GM12864 (cell line): ENCODE data around the gene FAM193B.

Experiments used
- DNase-seq: peaks from one replicate; pipeline ENCODE4 v3.0.0-alpha.2; 2011; ENCODE audit warnings: low read depth
- H3K4me3 ChIP-seq: 2 replicates; pipeline ENCODE4 v1.5.1; 2011; ENCODE audit warnings: mild to moderate bottlenecking, low read depth, low read length, control low read depth
- CTCF ChIP-seq: IDR thresholded peaks from 2 replicates; pipeline ENCODE4 v1.5.1; 2011; ENCODE audit warnings: low read depth, mild to moderate bottlenecking, moderate library complexity, low read length, control low read depth, inconsistent platforms; ENCODE audit errors: missing control alignments

The FAM193B gene

DNA sequence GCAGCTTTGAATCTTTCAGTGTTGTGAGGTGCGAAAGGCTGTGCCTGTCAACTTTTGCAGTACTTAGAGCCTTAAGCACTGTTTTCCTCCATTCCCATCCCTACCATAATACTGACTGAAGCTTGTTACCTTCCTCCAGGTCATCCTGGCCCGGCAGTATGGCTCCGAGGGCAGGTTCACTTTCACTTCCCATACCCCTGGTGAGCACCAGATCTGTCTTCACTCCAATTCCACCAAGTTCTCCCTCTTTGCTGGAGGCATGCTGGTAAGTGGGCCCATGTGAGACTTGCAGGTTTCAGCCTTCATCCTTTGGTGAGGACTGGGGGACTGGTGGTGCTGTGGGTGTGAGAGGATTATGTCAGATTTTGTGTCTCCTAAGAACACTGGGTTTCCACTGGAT, 39.1 kb upstream of the FAM193B start:
- peak overlapping the region; percentile 97 for H3K4me3 ChIP-seq
- no peak for DNase-seq
- no peak for TF ChIP-seq CTCF

DNA sequence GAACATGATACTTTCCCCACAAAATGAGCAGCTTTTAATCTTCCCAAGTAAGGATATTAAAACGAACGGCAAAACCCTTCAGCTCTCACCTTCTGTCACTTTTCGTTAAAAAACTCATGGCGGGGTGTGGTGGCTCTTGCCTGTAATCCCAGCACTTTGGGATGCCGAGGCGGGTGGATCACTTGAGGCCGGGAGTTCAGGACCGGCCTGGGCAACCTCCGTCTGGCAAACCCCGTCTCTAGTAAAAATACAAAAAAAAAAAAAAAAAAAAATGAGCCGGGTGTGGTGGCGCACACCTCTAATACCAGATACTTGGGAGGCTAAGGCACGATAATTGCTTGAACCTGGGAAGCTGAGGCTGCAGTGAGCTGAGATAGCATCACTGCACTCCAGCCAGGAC, 38.5 kb upstream of the FAM193B start:
- no peak for DNase-seq

DNA sequence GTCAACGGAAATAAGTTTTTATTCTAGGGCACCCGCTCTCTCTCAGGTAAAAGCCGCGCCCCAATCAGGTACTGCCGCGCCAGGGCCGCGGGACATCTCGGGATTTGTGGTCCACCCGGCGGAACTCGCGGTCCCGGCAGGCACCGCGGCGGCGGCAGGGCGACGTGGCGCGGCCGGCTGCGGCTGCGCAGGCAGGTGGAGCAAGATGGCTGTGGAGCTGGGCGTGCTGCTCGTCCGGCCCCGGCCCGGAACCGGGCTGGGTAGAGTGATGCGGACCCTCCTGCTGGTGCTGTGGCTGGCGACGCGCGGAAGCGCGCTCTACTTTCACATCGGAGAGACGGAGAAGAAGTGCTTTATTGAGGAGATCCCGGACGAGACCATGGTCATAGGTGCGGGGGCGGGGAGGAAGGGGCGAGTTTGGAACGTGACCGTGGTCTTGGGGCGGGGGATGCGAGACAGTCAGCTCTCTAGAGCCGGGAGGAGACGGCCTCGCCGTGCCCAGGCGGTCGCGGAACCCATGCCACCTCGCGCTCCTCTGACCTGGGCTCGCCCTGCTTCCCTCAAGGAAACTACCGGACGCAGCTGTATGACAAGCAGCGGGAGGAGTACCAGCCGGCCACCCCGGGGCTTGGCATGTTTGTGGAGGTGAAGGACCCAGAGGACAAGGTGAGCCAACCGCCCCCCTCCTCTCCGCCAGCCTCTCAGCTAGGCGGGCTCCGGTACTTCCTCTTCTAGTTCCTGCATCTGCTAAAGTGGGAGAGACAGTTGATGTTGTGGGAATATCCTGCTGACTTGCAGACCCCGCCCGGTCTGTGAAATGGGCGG, 37.9 kb upstream of the FAM193B start, which contains the start of gene TMED9:
TSS of gene TMED9 (plus strand) at position 194 of the 825 bp plus-strand sequence. CDS start at position 206, 12 bp downstream.
- peak within 1 kb of the TSS; percentile 97 for H3K4me3 ChIP-seq
- no peak for TF ChIP-seq CTCF
- DNase-seq: no peak

More for the DNA sequence above, 38.5 kb upstream of the FAM193B start:
- no peak for TF ChIP-seq CTCF
- peak overlapping the region; percentile 97 for H3K4me3 ChIP-seq

GRCh38 chr5:177591690-177592009, 37.3 kb upstream of the FAM193B start:
- peak overlapping the region; percentile 97 for H3K4me3 ChIP-seq
- no peak for TF ChIP-seq CTCF
- no peak for DNase-seq

- no peak for TF ChIP-seq CTCF
- no peak overlapping the region for H3K4me3 ChIP-seq
- DNase-seq: no peak
Measured at GRCh38 chr5:177590406-177590805, 36.0 kb upstream of the FAM193B start.

- H3K4me3 ChIP-seq: no peak overlapping the region
- no peak for DNase-seq
- TF ChIP-seq CTCF: no peak
Measured at GRCh38 chr5:177588413-177588909, 34.1 kb upstream of the FAM193B start.

DNA sequence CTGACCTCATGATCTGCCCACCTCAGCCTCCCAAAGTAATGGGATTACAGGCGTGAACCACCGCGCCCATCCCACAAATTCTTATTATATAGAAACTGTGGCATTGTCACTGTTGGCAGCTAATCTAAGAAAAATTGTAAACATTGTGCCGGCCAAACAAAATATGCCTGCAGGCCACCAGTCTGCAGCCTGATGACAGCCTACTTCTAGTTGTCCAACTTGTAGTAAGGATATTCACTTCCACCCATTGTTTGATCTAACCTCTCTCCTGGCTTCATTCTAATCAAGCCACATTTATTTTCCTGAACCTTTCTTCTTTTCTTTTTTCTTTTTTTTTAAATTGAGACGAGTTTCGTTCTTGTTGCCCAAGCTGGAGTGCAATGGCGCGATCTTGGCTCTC, 24.0 kb upstream of the FAM193B start:
- no peak overlapping the region for H3K4me3 ChIP-seq
- no peak for DNase-seq
- no peak for TF ChIP-seq CTCF
